D341Med (cell line): ENCODE results near the gene NDUFA8.

ENCODE experiments used
- DNase-seq: peaks from one replicate; pipeline ENCODE4 v3.0.0; 2012; ENCODE audit warnings: low spot score

Gene NDUFA8

DNA sequence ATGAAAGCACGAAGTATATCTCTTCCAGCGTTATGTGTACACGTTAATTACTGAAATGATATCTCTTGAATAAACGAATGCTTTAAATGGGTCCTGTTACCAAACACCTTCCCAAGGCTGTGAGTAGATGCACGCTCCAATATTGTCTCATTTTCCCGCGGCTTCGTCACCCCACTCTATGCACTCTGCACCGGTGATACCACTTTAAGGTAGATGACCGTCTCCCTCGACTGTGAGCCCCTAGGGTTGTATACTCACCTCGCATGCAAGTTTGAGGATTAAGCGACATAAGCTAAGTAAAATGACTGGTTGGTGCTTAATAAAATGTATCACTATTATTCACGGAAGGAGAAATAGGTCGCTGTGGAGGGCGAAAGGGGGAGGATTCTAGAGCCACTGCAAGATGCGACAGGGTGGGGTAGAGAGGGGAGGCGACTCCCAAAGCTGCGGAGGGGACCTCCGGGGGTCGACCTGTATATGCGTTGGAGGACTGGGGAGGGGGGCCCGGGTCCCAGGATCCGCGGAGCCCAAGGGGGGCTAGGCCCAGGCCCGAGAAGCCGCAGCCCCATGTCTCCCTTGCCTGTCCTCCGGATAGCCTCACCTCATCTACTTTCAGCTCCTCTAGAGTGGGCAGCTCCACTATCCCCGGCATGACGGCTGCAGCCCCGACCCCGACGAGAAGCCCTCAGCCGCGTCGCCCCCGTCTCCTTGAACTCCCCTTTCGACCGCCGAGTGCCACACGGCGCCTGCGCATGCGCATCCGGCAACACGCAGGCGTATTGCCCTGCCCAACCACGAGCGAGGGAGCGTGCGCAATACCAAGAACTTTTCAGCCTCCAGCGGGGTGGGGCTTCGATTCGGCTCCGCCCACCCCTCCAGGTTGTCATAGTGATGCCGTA, at the start of gene NDUFA8, which contains the start of gene MORN5:
NDUFA8 (minus strand) TSS at position 754 of the 899 bp plus-strand sequence; CDS start at position 652, 102 bp downstream.
MORN5 (plus strand) TSS at position 883 of the 899 bp plus-strand sequence. CDS start 65 bp downstream, outside the sequence.
- DNase-seq: peak; percentile 99

DNA sequence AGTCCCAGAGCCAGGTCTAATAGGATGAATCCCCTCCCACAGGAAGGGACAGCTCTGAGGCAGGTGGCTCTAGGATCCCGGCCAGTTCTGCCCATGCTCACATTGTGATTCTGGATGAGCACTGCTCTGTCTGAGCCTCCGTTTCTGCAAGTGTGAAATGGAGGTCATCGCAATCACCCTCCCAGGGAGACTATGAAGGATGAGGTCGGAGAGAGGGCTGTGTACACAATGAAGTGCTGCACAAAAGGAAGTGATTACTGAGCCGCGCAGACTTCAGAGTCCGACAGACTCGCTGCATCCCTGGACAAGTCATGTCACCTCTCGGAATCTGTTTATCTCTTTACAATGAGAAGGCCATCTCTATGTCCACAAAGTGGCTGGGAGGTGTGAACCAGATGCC, 47.5 kb upstream of the NDUFA8 start:
- DNase-seq: no peak

GRCh38 chr9:122206118-122207046, 46.8 kb upstream of the NDUFA8 start:
- DNase-seq: no peak

DNA sequence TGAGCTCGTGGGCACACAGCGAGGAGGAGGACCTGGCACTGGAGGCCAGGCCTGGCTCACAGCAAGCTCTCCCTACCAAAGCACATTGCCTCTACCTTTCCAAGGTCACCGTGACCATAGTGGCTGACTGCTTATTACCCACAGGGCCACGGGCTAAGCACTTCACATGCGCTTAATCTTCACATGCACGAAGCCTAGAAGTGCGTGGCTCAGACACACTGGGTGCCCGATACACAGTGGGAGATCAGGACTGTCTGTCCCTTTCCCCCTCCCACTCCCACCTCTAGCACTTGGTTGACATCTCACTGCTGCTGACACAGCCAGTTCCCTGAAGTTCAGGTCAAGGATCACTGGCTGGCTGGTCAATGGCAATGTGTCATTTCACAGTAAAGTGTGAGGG, 45.6 kb upstream of the NDUFA8 start:
- no peak for DNase-seq

DNA sequence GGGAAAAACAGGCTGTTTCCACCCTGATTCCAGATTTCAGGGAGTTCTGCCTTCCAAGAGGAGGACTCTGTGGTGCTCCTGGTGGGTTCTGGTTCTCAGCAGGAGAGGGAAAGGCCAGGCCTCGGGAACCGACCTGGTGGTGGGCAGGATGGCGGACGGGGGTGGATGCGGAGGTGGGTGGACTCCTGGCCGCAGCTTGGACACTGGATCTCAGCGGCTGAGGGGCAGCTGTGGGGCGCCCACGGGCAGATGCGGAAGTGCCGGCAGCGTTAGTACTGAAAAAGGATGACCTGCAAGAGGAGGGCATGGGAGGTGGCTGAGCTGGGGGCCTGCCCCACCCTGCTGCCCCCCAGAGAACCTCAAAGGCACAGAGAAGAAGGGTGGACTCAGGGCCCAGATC, 44.9 kb upstream of the NDUFA8 start:
- no peak for DNase-seq

- no peak for DNase-seq
These were observed 44.5 kb upstream of the NDUFA8 start for GRCh38 chr9:122204055-122204454.

DNA sequence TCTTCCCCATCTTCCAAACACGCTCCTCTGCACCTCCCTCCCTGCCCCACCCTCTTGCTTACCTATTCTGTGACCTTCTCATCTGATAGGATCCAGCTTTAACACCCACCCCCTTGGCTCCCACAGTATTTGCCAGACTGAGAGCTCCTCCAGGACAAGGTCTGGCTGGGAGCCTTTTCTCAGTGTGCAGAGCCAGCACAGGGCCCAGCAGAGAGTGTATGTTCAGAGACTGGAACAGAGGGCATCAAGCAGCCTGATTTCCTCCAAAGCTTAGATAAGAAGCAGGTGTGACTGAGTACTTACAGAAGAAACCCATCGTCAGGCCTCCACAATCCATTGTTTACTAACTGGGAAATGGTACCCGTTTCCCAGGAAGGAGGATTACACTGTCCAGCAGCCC, 42.5 kb upstream of the NDUFA8 start:
- no peak for DNase-seq

GRCh38 chr9:122201641-122202040, 42.1 kb upstream of the NDUFA8 start:
- DNase-seq: no peak

DNA sequence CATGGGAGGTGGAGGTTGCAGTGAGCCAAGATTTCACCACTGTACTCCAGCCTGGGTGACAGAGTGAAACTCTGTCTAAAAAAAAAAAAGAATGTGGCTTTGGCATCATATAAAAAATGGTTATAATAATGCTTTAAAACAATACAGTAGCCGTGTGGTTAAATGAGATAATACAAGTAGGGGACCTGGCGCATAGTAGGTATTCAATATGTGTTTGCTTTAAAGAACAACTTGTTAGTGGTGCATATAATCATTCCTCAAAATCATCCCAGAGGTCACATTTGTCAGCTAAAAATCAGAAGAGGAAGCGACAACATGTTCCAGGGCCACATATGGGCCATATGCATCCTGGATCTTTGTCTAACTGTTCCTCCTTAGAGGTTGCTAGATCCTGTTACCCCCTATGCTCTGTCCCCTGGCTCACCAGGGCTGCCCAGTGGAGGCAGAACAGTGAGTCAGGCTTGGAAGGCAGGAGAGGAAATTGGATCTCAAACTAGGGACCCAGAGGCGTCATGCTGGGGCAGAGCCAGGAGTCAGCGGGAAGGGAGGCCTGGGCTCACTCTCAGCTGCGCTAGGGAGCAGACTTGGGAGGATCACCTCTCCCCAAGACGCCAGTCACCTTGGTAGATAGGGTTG, 41.5 kb upstream of the NDUFA8 start:
- DNase-seq: no peak

GRCh38 chr9:122197882-122198281, 38.3 kb upstream of the NDUFA8 start:
- DNase-seq: no peak

DNA sequence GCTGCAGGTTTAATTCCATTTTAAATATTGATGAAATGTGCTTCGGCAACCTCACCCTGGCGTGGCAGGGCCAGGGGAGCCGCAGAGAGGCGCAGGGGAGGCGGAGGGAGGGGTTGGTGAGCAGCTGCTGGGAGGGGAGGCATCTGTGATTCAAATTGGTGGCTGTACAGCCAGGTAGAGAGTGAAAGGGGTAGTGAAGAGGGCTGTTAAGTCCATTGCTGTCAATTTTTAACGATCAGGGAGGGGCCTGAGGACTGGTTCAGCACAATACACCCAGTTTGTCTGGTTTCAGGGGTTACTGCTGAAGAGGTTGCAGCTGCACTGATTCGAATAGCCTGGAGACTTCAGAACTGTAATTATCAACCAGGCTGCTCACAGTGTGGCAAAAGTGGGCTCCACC, 37.8 kb upstream of the NDUFA8 start:
- DNase-seq: no peak

DNA sequence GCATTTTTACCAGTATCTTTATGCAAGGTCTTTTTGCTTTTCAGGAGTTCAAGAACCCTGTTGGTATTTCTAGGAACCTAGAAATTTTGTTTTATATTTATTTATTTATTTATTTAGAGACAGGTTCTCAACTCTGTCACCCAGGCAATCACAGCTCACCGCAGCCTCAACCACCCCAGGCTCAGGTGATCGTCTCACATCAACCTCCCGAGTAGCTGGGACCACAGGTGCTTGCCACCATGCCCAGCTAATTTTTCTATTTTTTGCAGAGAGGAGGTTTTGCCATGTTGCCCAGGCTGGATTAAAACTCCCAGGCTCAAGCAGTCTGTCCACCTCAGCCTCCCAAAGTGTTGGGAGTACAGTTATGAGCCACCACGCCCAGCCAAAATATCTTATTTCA, 36.3 kb upstream of the NDUFA8 start:
- no peak for DNase-seq

DNA sequence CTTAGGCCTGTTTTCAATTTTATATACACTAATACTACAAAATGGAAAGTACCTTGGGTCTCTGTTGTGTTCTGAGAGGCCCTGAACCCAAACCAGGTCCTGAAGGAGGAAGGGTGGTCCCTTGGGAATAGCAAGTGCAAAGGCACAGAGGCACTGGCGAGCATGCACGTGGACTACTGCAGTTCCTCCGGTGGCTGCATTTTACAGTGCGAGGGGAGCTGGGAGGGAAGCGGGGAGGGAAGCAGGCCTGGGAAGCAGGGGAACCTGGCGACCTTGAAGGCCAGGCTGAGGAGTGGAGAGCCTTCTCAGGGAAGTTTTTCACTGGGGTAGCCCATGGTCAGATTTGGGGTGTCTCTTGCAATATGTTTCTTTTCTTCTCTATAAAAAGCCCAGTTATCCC, 34.1 kb upstream of the NDUFA8 start:
- no peak for DNase-seq

- no peak for DNase-seq
These were observed 33.4 kb upstream of the NDUFA8 start for GRCh38 chr9:122192914-122193525.

DNA sequence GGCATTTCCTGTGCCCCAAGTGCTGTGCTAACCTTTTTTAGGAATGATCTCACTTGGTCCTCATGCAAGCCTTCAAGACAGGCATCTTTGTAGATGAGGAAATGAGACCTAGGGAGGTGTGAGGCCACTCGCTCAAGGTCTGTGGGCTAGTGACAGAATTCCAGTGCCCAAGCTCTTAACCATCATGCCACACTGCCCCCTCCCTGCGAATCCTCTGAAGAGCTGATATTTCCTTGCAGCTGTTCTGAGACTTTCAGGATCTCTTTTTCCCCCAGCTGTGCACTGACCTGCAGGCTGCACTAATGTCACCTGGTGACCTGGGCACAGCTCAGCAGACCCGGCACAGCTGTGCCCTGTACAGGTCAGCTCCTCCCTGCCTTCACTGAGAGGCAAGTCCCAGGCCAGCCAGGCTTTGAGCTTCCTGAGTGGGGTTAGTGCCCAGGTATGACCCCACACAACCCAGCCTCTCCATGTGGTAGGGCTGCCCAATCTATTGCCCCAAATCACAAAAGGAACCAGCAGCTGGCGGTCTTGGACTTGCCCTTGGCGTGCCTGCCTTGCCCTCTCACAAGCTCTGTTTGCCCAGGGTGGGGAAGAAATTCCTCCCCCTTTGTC, 32.8 kb upstream of the NDUFA8 start:
- DNase-seq: no peak

DNA sequence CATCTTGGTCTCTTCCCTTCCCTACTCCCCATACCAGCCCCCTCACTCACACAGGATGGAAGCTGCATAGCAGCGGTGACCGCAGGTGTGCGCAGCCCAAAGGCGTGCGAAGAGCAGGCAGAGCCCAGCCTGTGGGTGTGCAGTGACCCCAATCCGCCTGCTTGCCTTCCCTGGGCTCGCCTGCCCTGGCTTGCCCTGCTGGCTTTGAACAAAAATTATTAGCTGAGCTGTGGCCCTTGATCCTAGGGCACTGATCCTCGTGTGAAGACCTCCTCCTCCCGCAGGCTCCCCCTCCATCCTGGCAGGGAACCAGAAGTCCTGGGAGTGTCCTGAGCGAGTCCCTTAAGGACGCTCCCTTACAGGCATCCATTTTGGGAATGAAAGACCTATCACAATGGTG, 32.0 kb upstream of the NDUFA8 start:
- no peak for DNase-seq

DNA sequence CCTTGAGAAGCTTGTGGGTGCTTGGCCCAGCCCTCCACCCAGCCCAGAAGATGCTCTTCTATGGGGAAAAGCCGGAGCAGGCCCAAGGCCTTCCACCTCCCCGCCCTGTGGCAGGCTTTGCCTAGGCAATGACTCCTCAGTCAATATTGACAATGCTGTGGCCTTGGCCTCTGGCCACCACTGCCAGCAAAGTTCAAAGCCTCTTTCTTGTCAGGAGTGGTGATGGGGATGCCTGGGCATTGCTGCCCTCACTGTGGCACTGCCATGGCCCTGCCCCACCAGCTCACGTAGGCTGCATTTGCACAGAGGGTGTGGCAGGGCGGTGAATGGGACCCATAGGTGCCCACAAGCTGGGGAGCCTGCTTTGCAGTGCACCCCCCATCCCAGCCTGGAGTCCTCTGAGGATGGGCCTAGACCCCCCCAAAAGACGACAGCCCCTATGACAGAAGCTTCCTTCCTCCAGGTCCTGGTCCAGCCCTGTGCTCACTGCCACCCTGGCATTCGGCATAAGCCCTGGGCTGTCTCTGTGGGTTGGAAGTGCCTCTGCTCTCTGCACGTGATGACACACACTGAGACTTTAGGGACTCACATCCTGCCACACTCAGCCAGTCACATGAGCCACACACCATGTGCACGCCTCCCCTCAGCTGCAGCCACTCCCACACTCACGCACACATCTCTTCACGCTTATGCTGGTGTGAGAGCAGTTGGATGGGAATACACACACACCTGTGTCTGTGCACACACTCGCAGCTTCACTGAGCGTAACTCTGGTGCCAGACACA, 31.2 kb upstream of the NDUFA8 start:
- DNase-seq: no peak

GRCh38 chr9:122188369-122188768, 28.8 kb upstream of the NDUFA8 start:
- no peak for DNase-seq

DNA sequence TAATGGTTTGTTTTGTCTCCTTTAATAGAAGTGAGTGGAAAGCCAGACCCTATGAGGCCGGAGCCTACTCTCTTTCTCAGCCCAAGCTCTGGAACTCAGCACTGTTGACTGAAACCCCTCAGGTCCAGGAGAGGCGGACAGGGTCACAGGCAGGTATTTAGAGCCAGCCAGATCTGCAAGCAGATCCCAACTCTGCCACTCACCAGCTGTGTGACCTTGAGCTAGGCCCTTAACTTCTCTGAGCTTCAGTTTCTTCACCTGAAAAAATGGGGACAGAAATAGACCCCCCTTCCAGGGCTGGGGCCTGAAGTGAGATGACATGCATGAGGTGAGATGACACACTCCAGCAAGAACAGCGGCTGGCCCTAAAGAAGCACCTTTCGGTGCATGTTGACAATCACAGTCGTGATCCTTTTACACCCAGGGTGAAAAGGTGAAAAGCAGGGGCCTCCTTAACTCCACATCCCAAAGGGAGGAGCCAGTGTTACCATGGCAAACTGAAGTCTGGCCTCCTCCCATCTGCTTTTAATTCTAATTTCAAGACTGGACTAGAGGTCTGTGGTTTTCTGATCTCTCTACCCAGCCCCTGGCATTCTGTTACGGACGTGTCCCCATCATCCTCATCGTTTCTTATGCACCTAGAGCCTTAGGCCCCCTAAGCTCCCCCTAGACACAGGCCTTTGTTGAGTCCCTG, 27.3 kb upstream of the NDUFA8 start:
- no peak for DNase-seq

DNA sequence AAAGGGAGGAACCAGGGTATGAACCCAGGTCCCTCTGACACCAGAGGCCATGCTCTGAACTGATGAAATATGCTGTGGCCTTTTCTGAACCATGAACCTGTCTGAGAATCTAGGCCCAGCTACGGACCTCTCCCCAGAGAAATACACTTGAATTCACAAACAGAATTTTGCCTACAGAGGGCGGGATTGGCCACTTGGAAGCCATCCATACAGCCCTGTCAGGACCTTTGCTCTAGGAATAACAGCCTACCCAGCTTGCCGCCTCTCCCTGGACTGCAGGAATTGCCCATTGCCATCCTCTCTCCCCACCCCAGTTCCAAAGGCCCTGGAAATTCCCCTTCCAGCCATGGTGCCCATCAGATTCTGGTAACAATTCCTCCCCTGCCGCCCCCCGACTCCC, 26.7 kb upstream of the NDUFA8 start:
- DNase-seq: no peak
